GM18870 (cell line): ENCODE results near the gene GP9.

Source experiments
- ATAC-seq: cut with Tn5 transposase; IDR thresholded peaks from one replicate; pipeline ENCODE4 v1.9.1; 2021; ENCODE audit warnings: moderate library complexity; ENCODE audit not compliant: unreplicated experiment

The GP9 gene

GRCh38 chr3:129060276-129061022 lies at the start of gene GP9:
Gene GP9, plus strand, starts transcription at chr3:129060779. Its CDS starts 961 bp downstream, at chr3:129061740.
- ATAC-seq: no peak

DNA sequence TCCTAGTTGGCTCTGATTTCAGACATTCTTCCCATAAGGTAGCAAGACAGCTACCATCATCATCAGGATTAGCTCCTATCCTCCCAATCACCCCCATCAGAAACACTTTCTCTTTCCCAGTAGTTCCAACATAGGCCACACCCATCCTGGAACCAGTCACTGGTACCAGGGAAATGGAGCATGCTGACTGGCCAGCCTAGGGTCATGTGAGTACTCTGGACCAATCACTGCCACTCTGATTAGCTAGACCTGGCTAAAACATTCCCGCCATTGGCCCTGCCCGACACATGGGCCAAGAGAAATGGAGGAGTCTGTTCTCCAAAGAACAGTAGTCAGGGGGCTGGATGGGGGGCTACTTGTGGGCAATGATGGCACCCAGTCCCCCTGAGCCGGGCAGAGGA lies 47.1 kb upstream of the GP9 start:
- no peak for ATAC-seq

DNA sequence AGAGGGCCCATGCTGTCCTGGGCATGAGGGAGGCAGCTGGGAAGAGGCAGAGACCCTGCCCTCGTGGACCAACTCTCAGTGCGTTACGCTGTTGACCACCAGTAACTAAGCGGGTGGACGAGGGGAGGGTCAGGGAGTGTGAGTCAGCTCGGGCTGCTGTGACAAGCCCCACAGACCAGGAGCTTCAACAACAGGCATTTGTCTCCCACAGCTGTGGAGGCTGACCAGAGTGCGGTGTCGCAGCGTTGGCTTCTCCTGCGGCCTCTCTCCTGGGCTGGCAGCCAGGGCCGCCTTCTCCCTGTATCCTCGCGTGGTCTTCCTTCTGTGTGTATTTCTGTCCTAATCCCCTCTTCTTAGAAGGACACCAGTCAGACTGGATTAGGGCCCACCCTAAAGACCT lies 46.4 kb upstream of the GP9 start:
- no peak for ATAC-seq

DNA sequence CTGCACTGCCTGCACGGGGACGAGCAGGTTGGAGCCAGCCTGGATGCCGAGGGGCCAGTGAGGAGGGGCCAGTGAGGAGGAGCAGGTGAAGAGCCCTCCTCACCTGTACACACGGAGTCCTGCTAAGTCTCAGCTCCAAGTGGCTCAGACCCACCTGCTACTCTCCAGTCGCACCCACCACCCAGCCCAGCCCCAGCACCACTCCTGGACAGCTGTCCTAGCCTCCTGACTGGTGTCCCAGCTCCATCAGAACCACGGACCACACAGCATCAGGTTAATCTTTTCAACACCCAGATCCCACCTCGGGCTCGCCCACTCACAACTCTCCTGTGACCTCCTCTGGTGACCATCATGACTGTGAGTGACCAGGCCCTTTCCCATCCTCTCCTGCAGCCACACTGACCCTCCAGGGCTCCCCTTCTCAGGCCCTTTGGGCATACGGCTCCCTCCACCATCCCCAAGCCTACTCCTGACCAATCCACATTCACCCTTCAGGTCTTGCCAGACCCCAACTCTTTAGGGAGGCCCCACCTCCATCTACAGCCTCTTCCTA lies 45.7 kb upstream of the GP9 start:
- no peak for ATAC-seq

- ATAC-seq: no peak
Measured at GRCh38 chr3:129015388-129016105, 45.0 kb upstream of the GP9 start.

DNA sequence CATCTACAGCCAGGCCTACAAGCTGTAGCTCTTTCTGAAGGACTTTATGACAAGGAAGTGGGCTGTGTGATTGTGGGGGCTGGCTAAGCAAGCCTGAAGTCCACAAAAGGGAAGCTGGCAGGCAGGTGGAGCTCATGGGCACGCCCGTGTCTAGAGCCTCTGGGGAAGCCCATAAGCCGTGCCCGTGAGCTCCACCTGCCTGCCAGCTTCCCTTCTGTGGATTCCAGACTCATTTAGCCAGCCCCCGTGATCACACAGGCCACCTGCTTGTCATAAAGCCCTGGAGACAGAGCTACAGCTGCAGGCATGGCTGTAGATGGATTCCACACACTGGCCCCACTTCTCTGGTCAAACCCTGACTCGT lies 44.2 kb upstream of the GP9 start:
- no peak for ATAC-seq

DNA sequence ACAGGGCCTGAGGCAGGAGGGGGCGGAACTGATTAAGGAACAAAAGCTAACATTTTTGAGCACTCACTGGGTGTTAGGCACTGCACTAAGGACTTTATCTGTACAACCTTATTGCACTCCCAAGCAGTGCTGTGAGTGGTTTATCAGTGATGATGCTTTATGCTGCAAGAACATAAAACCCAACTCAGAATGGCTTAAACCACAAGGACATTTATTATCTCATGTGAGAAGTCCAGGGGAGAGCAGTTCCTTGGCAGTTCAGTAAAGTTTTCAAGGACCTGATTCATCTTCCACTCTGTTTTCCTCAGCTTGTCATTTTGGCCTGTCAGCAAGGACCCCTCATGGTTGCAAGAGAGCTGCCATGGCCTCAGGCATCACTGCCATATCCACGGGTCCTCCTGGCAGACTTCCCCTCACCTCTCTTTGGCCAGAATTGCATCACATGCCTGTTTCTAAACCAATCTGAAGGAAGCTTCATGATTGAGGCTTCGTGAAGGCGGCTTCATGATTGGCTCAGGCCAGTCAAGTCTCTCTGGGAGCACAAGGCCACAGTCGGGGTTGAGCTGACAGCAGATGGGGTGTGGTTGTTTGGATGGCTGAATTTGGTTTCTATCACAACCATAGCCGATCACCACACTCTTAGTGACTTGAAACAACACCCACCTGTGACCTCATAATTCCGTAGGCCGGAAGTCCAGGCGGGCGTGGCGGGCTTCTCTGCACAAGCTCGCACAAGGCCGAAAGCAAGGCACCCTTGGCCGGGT lies 43.7 kb upstream of the GP9 start:
- ATAC-seq: no peak

GRCh38 chr3:129017484-129017899 lies 43.1 kb upstream of the GP9 start:
- ATAC-seq: no peak

- no peak for ATAC-seq
Measured at GRCh38 chr3:129018271-129018670, 42.3 kb upstream of the GP9 start.

DNA sequence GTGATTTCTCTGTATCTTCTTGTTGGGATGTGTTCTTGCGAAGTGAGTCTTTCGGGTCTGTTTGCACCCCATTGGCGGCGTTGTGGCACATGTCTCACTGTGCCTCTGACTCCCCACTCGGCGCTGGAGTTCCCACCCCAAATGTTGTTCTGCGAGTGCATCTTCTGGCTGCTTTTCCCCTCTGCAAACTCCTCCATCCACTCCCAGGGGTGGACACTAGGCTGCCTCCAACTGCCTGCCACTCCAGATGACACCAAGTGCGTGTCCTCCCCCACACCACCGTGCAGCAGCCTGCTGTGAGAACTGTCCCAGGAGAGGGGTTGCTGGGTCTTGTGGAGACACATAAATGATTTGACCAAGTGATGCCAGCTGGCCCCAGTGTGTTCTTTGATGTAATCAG lies 41.8 kb upstream of the GP9 start:
- ATAC-seq: no peak

DNA sequence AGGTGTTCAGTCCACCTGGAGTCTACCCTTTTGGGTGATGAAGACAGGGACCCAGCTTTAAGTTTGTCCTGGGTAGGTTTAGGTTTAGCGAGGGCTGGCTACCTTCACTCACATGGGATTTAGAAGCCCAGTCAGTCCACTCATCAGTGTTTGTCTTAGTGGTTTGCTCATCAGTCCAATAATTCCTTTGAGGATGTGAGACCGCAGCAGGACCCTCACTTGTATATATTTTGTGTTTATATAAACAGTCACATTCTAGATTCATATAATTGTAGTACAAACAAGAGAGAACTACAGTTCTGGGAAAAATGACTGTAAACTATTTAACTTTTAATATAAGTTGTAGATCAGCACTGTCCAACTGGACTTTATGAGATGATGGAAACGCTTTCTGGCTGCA lies 41.3 kb upstream of the GP9 start:
- ATAC-seq: no peak

GRCh38 chr3:129020691-129021090 lies 39.9 kb upstream of the GP9 start:
- ATAC-seq: no peak

GRCh38 chr3:129021140-129021551 lies 39.4 kb upstream of the GP9 start:
- no peak for ATAC-seq

DNA sequence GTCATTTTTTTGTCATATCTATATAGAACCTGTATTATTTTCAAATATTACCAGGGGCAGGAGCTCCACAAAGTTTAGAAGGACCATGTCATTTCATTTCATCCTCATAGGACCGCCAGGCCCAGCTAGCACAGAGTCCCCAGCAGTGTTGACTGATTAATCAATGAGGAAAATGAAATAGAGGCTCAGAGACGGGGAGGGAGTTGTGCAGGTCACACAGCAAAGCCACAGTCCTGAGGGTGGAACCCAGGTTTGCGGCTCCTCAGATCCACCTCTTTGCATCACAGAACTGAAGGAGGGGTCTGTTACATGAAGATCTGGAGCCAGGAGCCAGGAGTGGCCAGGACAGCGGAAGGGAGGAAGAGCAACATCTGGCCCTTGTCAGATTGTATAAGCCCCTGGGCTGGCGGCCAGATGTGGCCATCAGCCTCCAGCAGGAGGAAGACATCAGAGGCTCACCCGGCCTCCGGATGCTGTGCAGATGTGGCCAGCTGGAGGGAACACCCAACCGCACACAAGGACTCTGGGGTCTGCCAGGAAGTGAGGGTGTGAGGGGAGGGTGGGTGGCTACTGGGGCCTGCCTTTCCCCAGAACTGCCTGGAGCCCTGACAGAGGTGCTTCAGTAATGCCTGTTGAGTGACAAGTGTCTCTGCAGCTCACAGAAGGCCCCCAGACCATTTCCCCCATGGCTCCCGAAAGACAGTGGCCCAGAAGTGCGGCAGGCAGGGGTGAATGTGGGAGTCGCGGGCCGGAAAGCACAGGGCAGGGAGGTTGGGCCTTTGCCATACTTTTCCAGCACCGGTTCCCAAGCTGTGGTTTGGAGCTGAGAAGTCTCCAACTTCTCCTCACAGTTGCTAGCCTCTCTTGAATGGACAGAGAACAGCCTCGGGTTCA lies 38.2 kb upstream of the GP9 start:
- ATAC-seq: no peak

DNA sequence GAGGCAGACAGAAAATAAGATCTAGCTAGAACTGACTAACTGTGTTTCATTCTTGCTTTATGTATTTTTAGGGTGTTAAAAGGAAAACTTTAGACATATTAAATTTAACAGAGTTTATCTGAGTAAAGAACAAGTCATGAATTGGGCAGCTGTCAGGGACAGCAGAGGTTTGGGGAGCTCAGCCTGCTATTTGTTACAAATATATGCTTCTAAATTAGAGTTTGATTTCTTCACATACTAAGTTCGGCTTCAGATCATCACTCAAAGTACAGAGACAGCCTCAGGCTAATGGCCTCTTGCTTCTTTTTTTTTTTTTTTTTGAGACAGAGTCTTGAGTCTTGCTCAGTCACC lies 37.6 kb upstream of the GP9 start:
- no peak for ATAC-seq

- ATAC-seq: no peak
Measured at GRCh38 chr3:129023909-129024308, 36.7 kb upstream of the GP9 start.

DNA sequence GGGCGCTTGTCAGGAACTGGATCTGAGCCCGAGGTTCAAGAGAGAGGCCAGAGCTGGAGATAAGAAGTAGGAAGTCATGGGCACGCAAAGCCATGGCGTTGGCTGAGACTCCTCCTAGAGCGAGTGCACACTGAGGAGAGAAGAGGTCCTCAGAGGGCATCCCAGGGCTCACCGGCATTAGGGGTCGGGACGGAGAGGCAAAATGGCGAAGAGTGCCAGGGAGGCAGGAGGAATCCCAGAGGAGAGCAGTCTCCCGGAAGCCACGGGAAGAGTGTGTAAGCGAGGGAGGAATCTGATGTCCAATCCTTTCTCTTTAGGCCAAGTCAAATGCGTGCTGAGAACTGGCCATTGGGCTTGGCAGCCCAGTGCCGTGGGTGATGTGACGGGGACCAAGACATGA lies 35.5 kb upstream of the GP9 start:
- ATAC-seq: no peak

- ATAC-seq: no peak
Measured at GRCh38 chr3:129025691-129026435, 34.7 kb upstream of the GP9 start.

GRCh38 chr3:129026728-129027543 lies 33.6 kb upstream of the GP9 start:
- ATAC-seq: peak; percentile 89
